ENCODE data around the gene CDH26.

- TF ChIP-seq CTCF (IDR thresholded peaks at IDR 0.05 in 4 of 5, conservative IDR thresholded peaks at IDR 0.05 in 1 of 5), result no peak
- TF ChIP-seq POLR2A (IDR thresholded peaks at IDR 0.05), result no peak
Observed at GRCh38 chr20:60001108-60001507, 42.9 kb downstream of the CDH26 start.
